ENCODE measurements around the gene KRTAP5-7.

- no peak for TF ChIP-seq CTCF (IDR thresholded peaks at IDR 0.05)
- TF ChIP-seq EZH2 (IDR thresholded peaks at IDR 0.05), result no peak
- no peak for TF ChIP-seq EZH2phosphoT487 (IDR thresholded peaks at IDR 0.05)
These were observed 24.1 kb upstream of the KRTAP5-7 start for GRCh38 chr11:71502871-71503435.
